ENCODE measurements around the gene SKI. TPM values are rescaled to one million over a fixed set of nuclear protein-coding genes. Genes with fewer than 3 reads are reported as not detected.
A peak's percentile ranks its signal among the peaks of the same experiment; 100 is the strongest.

The SKI gene
- total RNA-seq, 4 donors from 2014 or later, result 60.2 to 157 (median 79.0) TPM

GRCh38 chr1:2311184-2312032 lies 83.3 kb downstream of the SKI start:
- H3K9me3 ChIP-seq, result no peaks in the 10 kb centered on the region
- TF ChIP-seq EP300 (IDR thresholded peaks at IDR 0.05) (no peak), POLR2AphosphoS5 (IDR thresholded peaks at IDR 0.05) (peak; percentile 20), POLR2A (IDR thresholded peaks at IDR 0.05) (no peak), CTCF (IDR thresholded peaks at IDR 0.05) (peak in 3 of 4 experiments; percentile 36 to 74 (median 63))
- H3K36me3 ChIP-seq, result peaks cover 0 to 29% of the 10 kb centered on the region in 2 donors
- ATAC-seq, result peak; percentile 67
- H3K4me3 ChIP-seq, result no peak overlapping the region
- WGBS, 2 donors (ENCODE audit: low coverage in 1 of 2), result 20% methylated on average over 1 to 2 of the region's 21 CpGs
- peaks cover 12 to 77% (median 57%) of the 10 kb centered on the region in 3 donors for H3K4me1 ChIP-seq
- no peaks in the 10 kb centered on the region for H3K27me3 ChIP-seq
- H3K27ac ChIP-seq, result peak overlapping the region; percentile 93 to 97 (median 96)

- H3K27ac ChIP-seq, result peak overlapping the region; percentile 93 to 97 (median 96)
- no peak overlapping the region for H3K4me3 ChIP-seq
- H3K27me3 ChIP-seq, result no peaks in the 10 kb centered on the region
- peaks cover 12 to 77% (median 60%) of the 10 kb centered on the region in 3 donors for H3K4me1 ChIP-seq
- WGBS, 2 donors (ENCODE audit: low coverage in 1 of 2), result no CpG with 5 or more reads among the region's 10 CpGs
- no peak for ATAC-seq
- peaks cover 0 to 21% of the 10 kb centered on the region in 2 donors for H3K36me3 ChIP-seq
- TF ChIP-seq EP300 (IDR thresholded peaks at IDR 0.05) (no peak), POLR2AphosphoS5 (IDR thresholded peaks at IDR 0.05) (no peak), POLR2A (IDR thresholded peaks at IDR 0.05) (no peak), CTCF (IDR thresholded peaks at IDR 0.05) (no peak)
- H3K9me3 ChIP-seq, result no peaks in the 10 kb centered on the region
These were observed 84.0 kb downstream of the SKI start for GRCh38 chr1:2312160-2312514.

- TF ChIP-seq POLR2AphosphoS5 (IDR thresholded peaks at IDR 0.05) (peak; percentile 42), EP300 (IDR thresholded peaks at IDR 0.05) (no peak)
- Histone ChIP-seq H3K27ac (peak overlapping the region; percentile 93 to 97 (median 96)), H3K27me3 (no peaks in the 10 kb centered on the region), H3K4me3 (no peak overlapping the region), H3K4me1 (peaks cover 12 to 80% (median 60%) of the 10 kb centered on the region in 3 donors), H3K9me3 (no peaks in the 10 kb centered on the region), H3K36me3 (peaks cover 0 to 16% of the 10 kb centered on the region in 2 donors)
- ATAC-seq, result no peak
- WGBS, 2 donors (ENCODE audit: low coverage in 1 of 2), result no CpG with 5 or more reads among the region's 24 CpGs
These were observed 84.6 kb downstream of the SKI start for GRCh38 chr1:2312515-2313301.

GRCh38 chr1:2313651-2314261 lies 85.6 kb downstream of the SKI start:
- H3K4me1 ChIP-seq, result peaks cover 12 to 91% (median 62%) of the 10 kb centered on the region in 3 donors
- H3K4me3 ChIP-seq, result peak overlapping the region in 1 of 2 donors; percentile 79
- H3K36me3 ChIP-seq, result peaks cover 0 to 5% of the 10 kb centered on the region in 2 donors
- TF ChIP-seq EP300 (IDR thresholded peaks at IDR 0.05) (no peak), POLR2A (IDR thresholded peaks at IDR 0.05) (no peak), CTCF (IDR thresholded peaks at IDR 0.05) (no peak), POLR2AphosphoS5 (IDR thresholded peaks at IDR 0.05) (no peak)
- no CpG with 5 or more reads among the region's 18 CpGs for WGBS, 2 donors (ENCODE audit: low coverage in 1 of 2)
- H3K27ac ChIP-seq, result peak overlapping the region; percentile 93 to 97 (median 96)
- ATAC-seq, result no peak
- H3K27me3 ChIP-seq, result no peaks in the 10 kb centered on the region
- H3K9me3 ChIP-seq, result no peaks in the 10 kb centered on the region

GRCh38 chr1:2314273-2314802 lies 86.2 kb downstream of the SKI start:
- no peaks in the 10 kb centered on the region for H3K9me3 ChIP-seq
- H3K4me1 ChIP-seq, result peaks cover 12 to 96% (median 65%) of the 10 kb centered on the region in 3 donors
- peak overlapping the region; percentile 54 to 79 for H3K4me3 ChIP-seq
- peak; percentile 44 for ATAC-seq
- H3K36me3 ChIP-seq, result no peaks in the 10 kb centered on the region
- TF ChIP-seq CTCF (IDR thresholded peaks at IDR 0.05), result peak in 1 of 4 experiments; percentile 2
- no peak for TF ChIP-seq POLR2AphosphoS5 (IDR thresholded peaks at IDR 0.05)
- TF ChIP-seq EP300 (IDR thresholded peaks at IDR 0.05), result no peak
- peak in 1 of 2 donors; percentile 13 for TF ChIP-seq POLR2A (IDR thresholded peaks at IDR 0.05)
- no peaks in the 10 kb centered on the region for H3K27me3 ChIP-seq
- H3K27ac ChIP-seq, result peak overlapping the region; percentile 93 to 97 (median 96)
- WGBS, 2 donors (ENCODE audit: low coverage in 1 of 2), result no CpG with 5 or more reads among the region's 54 CpGs
